ENCODE results near the gene CAD. TPM values are rescaled to one million over a fixed set of nuclear protein-coding genes. Genes with fewer than 3 reads are reported as not detected.
A peak's percentile ranks its signal among the peaks of the same experiment; 100 is the strongest.

CAD gene
- total RNA-seq, 2 donors from 2014 or later = 11.1 to 49.1 TPM

DNA sequence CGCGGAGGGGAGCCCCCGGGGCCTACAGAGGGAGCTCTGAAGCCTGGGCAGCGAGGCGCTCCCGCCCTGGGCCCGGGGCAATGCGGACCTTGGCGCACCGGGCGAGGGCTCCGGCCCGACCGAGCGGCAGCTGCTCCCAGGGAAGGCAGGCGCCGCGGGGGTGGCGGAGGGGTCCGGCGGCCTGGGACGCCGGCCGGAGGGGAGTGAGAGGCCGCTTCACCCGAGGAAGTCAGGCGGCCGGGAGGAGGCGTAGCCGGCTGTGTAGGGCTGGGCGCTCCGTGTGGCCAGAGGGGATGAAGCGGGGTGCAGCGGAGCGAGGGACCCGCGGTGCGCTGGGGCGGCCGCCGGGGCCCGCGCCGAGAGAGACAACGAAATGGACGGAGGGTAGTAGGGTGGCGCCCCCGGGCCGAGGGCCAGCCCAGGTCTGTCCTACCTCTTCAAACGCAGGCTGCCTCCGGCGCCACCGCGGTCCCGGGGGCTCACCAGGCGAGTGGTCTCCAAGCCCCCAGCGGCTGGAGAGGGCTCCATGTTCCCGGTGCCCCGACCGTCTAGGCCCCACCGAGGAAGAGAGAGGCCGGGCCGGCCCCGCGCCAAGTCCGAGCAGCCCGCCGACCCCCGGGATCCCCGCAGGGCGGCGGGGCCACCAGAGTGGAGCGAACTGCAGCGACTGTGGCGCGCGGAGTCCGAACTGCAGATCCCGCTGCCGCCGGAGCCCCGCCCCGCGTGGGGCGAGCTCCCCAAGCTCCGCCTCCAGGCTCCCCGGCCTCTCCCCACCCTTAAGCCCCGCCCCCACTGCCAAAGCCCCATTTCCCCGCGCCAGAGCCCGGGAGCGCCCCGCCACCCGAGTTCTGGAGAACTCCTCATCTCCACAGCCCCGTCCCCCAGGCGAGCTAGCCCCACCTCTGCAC lies 45.5 kb downstream of the CAD start, which contains the start of gene SLC30A3:
SLC30A3 (minus strand) TSS at position 669 of the 908 bp plus-strand sequence; CDS start at position 528, 141 bp downstream.
- H3K27me3 ChIP-seq = peaks cover 52% of the 10 kb centered on the region
- TF ChIP-seq, protein P1, sequence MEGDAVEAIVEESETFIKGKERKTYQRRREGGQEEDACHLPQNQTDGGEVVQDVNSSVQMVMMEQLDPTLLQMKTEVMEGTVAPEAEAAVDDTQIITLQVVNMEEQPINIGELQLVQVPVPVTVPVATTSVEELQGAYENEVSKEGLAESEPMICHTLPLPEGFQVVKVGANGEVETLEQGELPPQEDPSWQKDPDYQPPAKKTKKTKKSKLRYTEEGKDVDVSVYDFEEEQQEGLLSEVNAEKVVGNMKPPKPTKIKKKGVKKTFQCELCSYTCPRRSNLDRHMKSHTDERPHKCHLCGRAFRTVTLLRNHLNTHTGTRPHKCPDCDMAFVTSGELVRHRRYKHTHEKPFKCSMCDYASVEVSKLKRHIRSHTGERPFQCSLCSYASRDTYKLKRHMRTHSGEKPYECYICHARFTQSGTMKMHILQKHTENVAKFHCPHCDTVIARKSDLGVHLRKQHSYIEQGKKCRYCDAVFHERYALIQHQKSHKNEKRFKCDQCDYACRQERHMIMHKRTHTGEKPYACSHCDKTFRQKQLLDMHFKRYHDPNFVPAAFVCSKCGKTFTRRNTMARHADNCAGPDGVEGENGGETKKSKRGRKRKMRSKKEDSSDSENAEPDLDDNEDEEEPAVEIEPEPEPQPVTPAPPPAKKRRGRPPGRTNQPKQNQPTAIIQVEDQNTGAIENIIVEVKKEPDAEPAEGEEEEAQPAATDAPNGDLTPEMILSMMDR (IDR thresholded peaks at IDR 0.05) = no peak
- H3K36me3 ChIP-seq = no peaks in the 10 kb centered on the region
- peak; percentile 63 for DNase-seq
- peak within 1 kb of the TSS; percentile 50 for H3K4me3 ChIP-seq
- no peak within 1 kb of the TSS for H3K9ac ChIP-seq (ENCODE audit: low read depth in 2 of 2, low read length in 2 of 2)
- H3K9me3 ChIP-seq = no peaks in the 10 kb centered on the region
- no peak within 1 kb of the TSS for H3K27ac ChIP-seq
- H3K4me1 ChIP-seq = peaks cover 7% of the 10 kb centered on the region
- intact Hi-C loops (cut with DNase I) = no loop called here

DNA sequence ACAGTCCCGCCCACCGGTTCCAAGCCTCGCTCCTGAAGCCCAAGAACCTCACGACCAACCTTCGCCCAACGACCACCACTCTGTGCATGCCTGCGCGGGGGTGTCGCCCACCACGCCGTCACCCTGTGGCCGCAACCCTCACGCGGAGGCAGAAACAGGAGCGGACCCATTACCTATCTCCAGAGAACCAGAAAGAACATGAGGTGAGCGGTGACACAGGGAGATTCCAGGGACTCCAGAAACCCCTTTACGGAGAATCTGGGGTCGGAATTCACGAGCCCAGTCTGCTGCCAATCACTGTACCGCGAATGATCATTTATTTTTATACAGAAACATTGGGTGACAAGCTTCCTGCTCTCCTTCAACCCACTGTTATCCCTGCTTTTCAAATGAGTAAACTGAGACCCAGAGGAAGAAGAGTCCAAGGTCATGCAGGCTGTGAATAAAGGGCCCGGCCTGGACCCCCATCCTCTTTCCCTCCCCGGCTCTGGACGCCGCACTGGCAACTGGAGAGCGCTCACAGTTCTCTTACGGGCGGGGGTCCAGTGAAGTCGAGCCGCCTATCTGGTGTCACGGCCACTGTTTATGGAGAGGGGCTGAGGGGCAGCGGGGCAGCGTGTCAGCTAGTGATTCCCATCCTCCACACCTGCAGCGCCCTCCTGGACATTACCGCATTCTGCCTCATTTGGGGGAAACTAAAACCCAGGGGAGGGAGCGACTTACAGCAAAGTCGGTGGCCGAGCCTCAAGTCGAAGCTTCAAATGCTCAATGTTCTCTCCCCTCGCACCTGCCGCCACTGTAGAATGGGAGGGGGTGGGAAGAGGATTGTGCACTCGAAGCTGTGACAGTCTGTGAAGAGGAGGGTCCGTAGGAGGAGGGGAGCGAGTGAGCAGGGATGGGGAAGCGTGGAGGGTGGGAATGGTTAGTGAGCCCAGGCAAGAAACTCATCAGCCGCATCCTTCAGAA lies 46.4 kb downstream of the CAD start:
- no peak for DNase-seq
- H3K4me3 ChIP-seq = peak overlapping the region; percentile 50
- H3K27me3 ChIP-seq = peaks cover 52% of the 10 kb centered on the region
- H3K4me1 ChIP-seq = peaks cover 7% of the 10 kb centered on the region
- no peaks in the 10 kb centered on the region for H3K9me3 ChIP-seq
- H3K36me3 ChIP-seq = no peaks in the 10 kb centered on the region
- intact Hi-C loops (cut with DNase I) = no loop called here
- no peak overlapping the region for H3K9ac ChIP-seq (ENCODE audit: low read depth in 2 of 2, low read length in 2 of 2)
- no peak overlapping the region for H3K27ac ChIP-seq
- TF ChIP-seq, protein P1 (IDR thresholded peaks at IDR 0.05) = no peak

DNA sequence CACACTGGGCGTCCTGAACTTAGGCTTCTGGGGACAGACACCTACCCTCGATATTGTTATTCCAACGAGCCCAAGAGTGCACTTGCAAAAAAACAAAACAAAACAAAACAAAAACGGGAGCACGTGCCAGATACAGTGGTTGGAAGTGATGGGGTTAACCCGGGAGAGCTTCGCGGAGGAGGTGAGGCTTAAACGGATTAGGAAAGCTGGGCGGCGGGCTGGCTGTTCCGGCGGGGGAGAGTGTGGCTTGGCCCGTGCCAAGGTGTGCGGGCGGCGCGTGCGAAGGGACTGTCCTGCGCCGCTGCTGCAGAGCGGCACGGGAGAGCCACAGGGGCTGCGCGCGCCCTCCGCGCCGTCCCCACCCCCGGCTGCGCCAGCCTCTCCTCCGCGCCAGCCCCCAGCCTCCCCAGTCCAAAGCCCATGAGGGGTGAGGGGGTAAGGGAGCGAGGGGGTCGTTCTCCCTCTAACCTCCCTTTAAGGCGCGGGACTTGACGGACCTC lies 47.1 kb downstream of the CAD start:
- intact Hi-C loops (cut with DNase I) = no loop called here
- peaks cover 7% of the 10 kb centered on the region for H3K4me1 ChIP-seq
- no peak overlapping the region for H3K27ac ChIP-seq
- no peaks in the 10 kb centered on the region for H3K9me3 ChIP-seq
- H3K9ac ChIP-seq (ENCODE audit: low read depth in 2 of 2, low read length in 2 of 2) = no peak overlapping the region
- peak overlapping the region; percentile 19 for H3K4me3 ChIP-seq
- no peaks in the 10 kb centered on the region for H3K36me3 ChIP-seq
- peaks cover 52% of the 10 kb centered on the region for H3K27me3 ChIP-seq
- no peak for DNase-seq
- TF ChIP-seq, protein P1 (IDR thresholded peaks at IDR 0.05) = no peak

DNA sequence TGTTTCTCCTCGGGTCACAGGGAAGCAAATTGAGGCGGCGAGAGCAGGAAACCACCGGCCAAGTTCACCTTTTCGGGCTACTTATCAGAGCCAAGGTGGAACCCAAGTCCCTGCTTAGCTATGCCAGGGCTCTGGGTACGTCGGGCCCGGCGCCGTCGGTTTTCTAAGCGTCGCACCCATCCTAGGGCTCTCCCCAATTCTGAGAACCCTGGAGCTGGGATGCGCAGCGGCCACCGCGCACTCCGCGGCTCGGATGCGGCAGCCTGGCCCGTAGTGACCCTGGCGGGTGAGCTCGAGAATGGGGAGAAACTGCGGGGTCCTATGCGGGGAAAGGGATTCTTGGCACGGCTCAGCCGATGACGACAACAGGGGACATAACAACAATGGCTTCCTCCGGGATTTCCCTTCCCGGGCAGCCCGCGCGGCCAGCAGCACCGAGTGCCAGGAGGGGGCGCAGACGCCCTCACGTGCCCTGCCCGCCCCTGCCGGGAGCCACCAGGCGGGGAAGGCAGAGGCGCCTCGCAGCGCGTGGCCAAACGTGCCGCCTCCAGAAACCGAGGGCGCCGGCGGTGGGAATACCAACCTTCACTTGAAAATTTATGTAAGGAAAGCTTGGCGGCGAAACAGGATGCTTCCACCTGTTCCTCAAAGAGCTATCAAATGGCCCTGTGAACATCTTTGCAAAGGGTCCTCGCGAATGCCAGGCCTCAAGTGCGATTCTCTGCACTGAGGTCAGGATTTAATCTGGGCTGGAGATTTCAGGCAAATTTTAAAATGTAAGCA lies 47.8 kb downstream of the CAD start:
- intact Hi-C loops (cut with DNase I) = no loop called here
- Histone ChIP-seq H3K27me3 (peaks cover 52% of the 10 kb centered on the region), H3K4me3 (peak overlapping the region; percentile 19), H3K4me1 (peaks cover 7% of the 10 kb centered on the region), H3K36me3 (no peaks in the 10 kb centered on the region), H3K27ac (no peak overlapping the region), H3K9ac (ENCODE audit: low read depth in 2 of 2, low read length in 2 of 2) (peak overlapping the region in 1 of 2 donors; percentile 35), H3K9me3 (no peaks in the 10 kb centered on the region)
- TF ChIP-seq, protein P1 (IDR thresholded peaks at IDR 0.05) = peak; percentile 26
- DNase-seq = peak; percentile 67

Measured in colonic mucosa (tissue), 4 donors.